IPS-NIHi11 (cell line): ENCODE results near the gene SIPA1L3.

Experiments used
- DNase-seq: peaks from one replicate; pipeline ENCODE4 v3.0.0; 2012; ENCODE audit warnings: mixed read lengths, low spot score

The SIPA1L3 gene

GRCh38 chr19:38114651-38115050 is 207.6 kb downstream of the SIPA1L3 start:
- no peak for DNase-seq

- no peak for DNase-seq
These were observed 208.3 kb downstream of the SIPA1L3 start for GRCh38 chr19:38115271-38115802.

GRCh38 chr19:38118176-38118575 is 211.2 kb downstream of the SIPA1L3 start:
- no peak for DNase-seq

GRCh38 chr19:38120471-38121025 is 213.5 kb downstream of the SIPA1L3 start:
- no peak for DNase-seq

GRCh38 chr19:38122402-38123093 is 215.5 kb downstream of the SIPA1L3 start:
- DNase-seq: no peak

GRCh38 chr19:38125238-38125637 is 218.2 kb downstream of the SIPA1L3 start:
- DNase-seq: no peak

- DNase-seq: no peak
These were observed 223.4 kb downstream of the SIPA1L3 start for GRCh38 chr19:38130399-38130798.

GRCh38 chr19:38132781-38133180 is 225.8 kb downstream of the SIPA1L3 start:
- no peak for DNase-seq

GRCh38 chr19:38133319-38133718 is 226.3 kb downstream of the SIPA1L3 start:
- no peak for DNase-seq

- peak; percentile 66 for DNase-seq
These were observed 227.6 kb downstream of the SIPA1L3 start for GRCh38 chr19:38134540-38135149.

- DNase-seq: no peak
These were observed 228.4 kb downstream of the SIPA1L3 start for GRCh38 chr19:38135150-38135998.

- DNase-seq: no peak
These were observed 232.1 kb downstream of the SIPA1L3 start for GRCh38 chr19:38139122-38139521.

GRCh38 chr19:38141108-38141507 is 234.1 kb downstream of the SIPA1L3 start:
- no peak for DNase-seq

- peak; percentile 92 for DNase-seq
These were observed 235.4 kb downstream of the SIPA1L3 start for GRCh38 chr19:38142176-38143035.

GRCh38 chr19:38143847-38144246 is 236.8 kb downstream of the SIPA1L3 start:
- DNase-seq: no peak

GRCh38 chr19:38144667-38145066 is 237.7 kb downstream of the SIPA1L3 start:
- no peak for DNase-seq

GRCh38 chr19:38145623-38146022 is 238.6 kb downstream of the SIPA1L3 start:
- DNase-seq: no peak

GRCh38 chr19:38148337-38148736 is 241.3 kb downstream of the SIPA1L3 start:
- DNase-seq: no peak

- DNase-seq: no peak
These were observed 242.7 kb downstream of the SIPA1L3 start for GRCh38 chr19:38149661-38150061.

GRCh38 chr19:38151242-38151641 is 244.2 kb downstream of the SIPA1L3 start:
- no peak for DNase-seq
